HG03520 (cell line): Measurements from ENCODE around the gene FAM181B.

Experiments
- ATAC-seq: cut with Tn5 transposase; IDR thresholded peaks from one replicate; pipeline ENCODE4 v1.9.1; 2021; ENCODE audit warnings: mild to moderate bottlenecking, moderate library complexity; ENCODE audit not compliant: unreplicated experiment

Gene FAM181B

GRCh38 chr11:82686211-82686610, 47.5 kb downstream of the FAM181B start:
- no peak for ATAC-seq

- ATAC-seq = no peak
Measured at GRCh38 chr11:82683029-82683428, 50.6 kb downstream of the FAM181B start.

DNA sequence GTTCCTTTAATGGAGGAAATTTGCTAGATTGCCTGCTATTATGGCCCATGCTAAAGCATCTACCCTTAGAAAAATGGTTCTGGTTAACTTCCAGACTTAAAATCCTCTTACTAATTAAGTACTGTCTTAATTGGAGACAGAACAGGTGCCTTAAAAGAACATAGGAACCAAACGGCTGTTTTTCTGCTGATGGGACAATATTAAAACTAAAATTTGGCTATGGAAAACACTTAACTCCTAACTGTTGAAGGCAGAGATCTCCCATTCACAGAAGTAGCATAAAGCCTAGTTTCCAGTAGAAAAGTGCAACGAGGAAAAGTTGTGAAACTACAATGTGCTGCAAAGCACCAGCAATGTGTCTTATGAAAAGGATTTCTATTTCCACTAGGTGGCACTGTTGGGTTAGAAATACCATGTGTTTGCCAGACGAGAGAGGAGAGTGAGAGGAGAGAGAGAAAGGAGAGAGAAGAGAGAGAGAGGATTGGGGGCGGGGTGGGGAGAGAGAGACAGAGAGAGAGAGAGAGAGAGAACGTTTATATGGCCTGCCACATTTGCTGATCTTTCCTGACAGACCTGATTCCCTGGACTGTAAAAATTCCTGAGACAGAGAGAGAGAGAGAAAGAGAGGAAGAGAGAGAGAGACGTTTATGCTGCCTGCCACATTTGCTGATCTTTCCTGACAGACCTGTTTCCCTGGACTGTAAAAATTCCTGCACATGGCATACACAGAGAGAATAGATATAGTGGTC, 51.5 kb downstream of the FAM181B start:
- ATAC-seq = peak; percentile 87

- no peak for ATAC-seq
Measured at GRCh38 chr11:82680252-82680651, 53.4 kb downstream of the FAM181B start.
